Uterus (tissue), 2 donors: ENCODE results near the gene CFAP52.

ENCODE experiments used
- POLR2A ChIP-seq, 2 donors: fragments of 450-650 bp; IDR thresholded peaks; one replicate each; pipeline ENCODE4 v1.6.1; 2016; ENCODE audit warnings: antibody characterized with exemption in 2 of 2, mild to moderate bottlenecking in 1 of 2, moderate library complexity in 1 of 2
- TF ChIP-seq, protein P1 (sequence below), 4 experiments: fragments of 200-600 bp in 2 of 4; fragments of 450-650 bp in 2 of 4; sonication (generic) in 2 of 4; IDR thresholded peaks; one replicate each; pipeline ENCODE4 v1.5.1; 2016 to 2019; ENCODE audit warnings: antibody characterized with exemption in 4 of 4, mild to moderate bottlenecking in 2 of 4, moderate library complexity in 1 of 4

DNA sequence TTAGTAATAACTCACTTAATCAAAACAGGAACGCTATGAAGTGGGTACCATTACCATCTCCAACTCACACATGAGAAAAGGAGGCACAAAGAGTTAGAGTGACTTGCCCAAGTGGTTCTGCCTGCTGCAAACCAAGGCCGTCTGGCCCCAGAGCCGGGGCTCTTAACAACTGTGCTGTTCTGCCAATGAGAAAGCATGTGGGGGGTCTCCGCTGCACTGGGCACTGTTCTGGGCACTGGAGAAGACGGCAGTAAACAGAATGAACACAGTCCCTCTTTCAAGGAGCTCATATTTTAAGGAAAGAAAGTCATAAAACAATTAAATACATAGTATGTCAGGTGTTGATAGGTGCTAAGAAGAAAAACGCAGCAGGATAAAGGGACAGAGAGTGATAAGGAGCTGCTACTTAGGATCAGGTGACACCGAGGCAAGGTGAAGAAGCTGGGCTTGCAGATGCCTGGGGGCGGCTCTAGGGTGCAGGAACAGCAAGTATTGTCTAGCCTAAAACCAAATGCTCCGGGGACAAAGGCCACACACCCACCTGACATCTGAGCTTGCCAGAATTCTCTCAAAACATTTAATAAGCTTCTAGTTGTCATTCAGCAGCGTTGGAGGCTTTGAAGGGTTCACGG, 7.4 kb upstream of the CFAP52 start:
- TF ChIP-seq POLR2A (IDR thresholded peaks at IDR 0.05) = no peak
- TF ChIP-seq, protein P1, sequence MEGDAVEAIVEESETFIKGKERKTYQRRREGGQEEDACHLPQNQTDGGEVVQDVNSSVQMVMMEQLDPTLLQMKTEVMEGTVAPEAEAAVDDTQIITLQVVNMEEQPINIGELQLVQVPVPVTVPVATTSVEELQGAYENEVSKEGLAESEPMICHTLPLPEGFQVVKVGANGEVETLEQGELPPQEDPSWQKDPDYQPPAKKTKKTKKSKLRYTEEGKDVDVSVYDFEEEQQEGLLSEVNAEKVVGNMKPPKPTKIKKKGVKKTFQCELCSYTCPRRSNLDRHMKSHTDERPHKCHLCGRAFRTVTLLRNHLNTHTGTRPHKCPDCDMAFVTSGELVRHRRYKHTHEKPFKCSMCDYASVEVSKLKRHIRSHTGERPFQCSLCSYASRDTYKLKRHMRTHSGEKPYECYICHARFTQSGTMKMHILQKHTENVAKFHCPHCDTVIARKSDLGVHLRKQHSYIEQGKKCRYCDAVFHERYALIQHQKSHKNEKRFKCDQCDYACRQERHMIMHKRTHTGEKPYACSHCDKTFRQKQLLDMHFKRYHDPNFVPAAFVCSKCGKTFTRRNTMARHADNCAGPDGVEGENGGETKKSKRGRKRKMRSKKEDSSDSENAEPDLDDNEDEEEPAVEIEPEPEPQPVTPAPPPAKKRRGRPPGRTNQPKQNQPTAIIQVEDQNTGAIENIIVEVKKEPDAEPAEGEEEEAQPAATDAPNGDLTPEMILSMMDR (IDR thresholded peaks at IDR 0.05) = no peak
